B cell (primary cell): Measurements from ENCODE around the gene CSMD2.

ENCODE experiments used
- EZH2 ChIP-seq: IDR thresholded peaks from 2 replicates; pipeline ENCODE4 v1.6.1; 2012; ENCODE audit warnings: borderline replicate concordance, low read depth, mild to moderate bottlenecking, moderate library complexity, low read length; ENCODE audit not compliant: insufficient read depth, poor library complexity, severe bottlenecking
- TF ChIP-seq, protein P1 (sequence below): fragments of 200-600 bp; IDR thresholded peaks from one replicate; pipeline ENCODE4 v1.8.0; 2022; ENCODE audit warnings: antibody characterized with exemption, mild to moderate bottlenecking

DNA sequence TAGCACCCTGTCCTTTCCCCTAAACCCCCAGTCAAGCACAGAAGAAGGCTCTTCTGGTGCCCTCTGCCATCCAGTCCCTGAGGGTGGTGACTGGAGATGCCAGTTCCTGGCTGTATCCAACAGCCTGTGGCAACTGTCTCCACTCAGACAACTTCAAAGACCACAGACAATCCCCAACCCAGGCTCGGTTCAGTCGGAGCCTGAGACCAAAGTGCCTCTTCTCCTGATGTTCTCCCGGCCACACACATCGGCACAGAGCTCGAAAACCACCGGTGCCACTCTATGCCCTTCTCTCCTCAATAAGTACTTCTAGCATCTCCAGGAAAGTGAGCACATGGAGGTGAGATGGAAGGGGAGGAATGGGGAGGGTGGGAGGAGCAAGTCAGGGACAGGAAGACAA is 340.7 kb downstream of the CSMD2 start:
- TF ChIP-seq, protein P1, sequence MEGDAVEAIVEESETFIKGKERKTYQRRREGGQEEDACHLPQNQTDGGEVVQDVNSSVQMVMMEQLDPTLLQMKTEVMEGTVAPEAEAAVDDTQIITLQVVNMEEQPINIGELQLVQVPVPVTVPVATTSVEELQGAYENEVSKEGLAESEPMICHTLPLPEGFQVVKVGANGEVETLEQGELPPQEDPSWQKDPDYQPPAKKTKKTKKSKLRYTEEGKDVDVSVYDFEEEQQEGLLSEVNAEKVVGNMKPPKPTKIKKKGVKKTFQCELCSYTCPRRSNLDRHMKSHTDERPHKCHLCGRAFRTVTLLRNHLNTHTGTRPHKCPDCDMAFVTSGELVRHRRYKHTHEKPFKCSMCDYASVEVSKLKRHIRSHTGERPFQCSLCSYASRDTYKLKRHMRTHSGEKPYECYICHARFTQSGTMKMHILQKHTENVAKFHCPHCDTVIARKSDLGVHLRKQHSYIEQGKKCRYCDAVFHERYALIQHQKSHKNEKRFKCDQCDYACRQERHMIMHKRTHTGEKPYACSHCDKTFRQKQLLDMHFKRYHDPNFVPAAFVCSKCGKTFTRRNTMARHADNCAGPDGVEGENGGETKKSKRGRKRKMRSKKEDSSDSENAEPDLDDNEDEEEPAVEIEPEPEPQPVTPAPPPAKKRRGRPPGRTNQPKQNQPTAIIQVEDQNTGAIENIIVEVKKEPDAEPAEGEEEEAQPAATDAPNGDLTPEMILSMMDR: no peak
- TF ChIP-seq EZH2: no peak
